GM12872 (cell line): Measurements from ENCODE around the gene NEO1.

Source experiments
- CTCF ChIP-seq: IDR thresholded peaks from 3 replicates; pipeline ENCODE4 v1.5.1; 2011; ENCODE audit warnings: low read depth, mild to moderate bottlenecking, low read length, moderate library complexity; ENCODE audit not compliant: insufficient read depth

The NEO1 gene

GRCh38 chr15:73338058-73338457 is 285.8 kb downstream of the NEO1 start:
- no peak for TF ChIP-seq CTCF

- TF ChIP-seq CTCF, result no peak
Measured at GRCh38 chr15:73338606-73339374, 286.5 kb downstream of the NEO1 start.

GRCh38 chr15:73340502-73341192 is 288.4 kb downstream of the NEO1 start:
- TF ChIP-seq CTCF, result no peak

GRCh38 chr15:73341886-73342600 is 289.8 kb downstream of the NEO1 start:
- no peak for TF ChIP-seq CTCF

GRCh38 chr15:73344056-73344455 is 291.8 kb downstream of the NEO1 start:
- TF ChIP-seq CTCF, result no peak

- TF ChIP-seq CTCF, result no peak
Measured at GRCh38 chr15:73345658-73346057, 293.4 kb downstream of the NEO1 start.

GRCh38 chr15:73346735-73347312 is 294.6 kb downstream of the NEO1 start:
- no peak for TF ChIP-seq CTCF
